IMR-90 (cell line): ENCODE results near the gene AP1S1. TPM values are rescaled to one million over a fixed set of nuclear protein-coding genes. Genes with fewer than 3 reads are reported as not detected.

Experiments
- ATAC-seq: fragments of 200-7000 bp; cut with Tn5 transposase; 2 replicates; pipeline ENCODE4 v1.9.1; 2020; ENCODE audit warnings: low read depth, mild to moderate bottlenecking, moderate library complexity
- BruUV-seq: library from RNA; stranded (reverse); fragments of 400-500 nt; replicated peaks from 2 replicates; lab custom pipeline; 2021; lab: Mats Ljungman, UMichigan
- CTCF ChIA-PET: fragments of 300-600 bp; formaldehyde crosslinking; extraction: SDS; loops from one replicate; lab custom pipeline; 2021; ENCODE audit warnings: antibody characterized with exemption; lab: Yijun Ruan, JAX
- POLR2A ChIA-PET: fragments of 300-600 bp; sonication (Branson Sonifier 250); formaldehyde crosslinking; loops from one replicate; lab custom pipeline; 2022; ENCODE audit warnings: antibody characterized with exemption; ENCODE audit not compliant: unreplicated experiment; lab: Charles Lee
- DNase-seq: peaks from one replicate; pipeline ENCODE4 v3.0.0; 2013
- H2AFZ ChIP-seq: replicated peaks from 2 replicates; pipeline ENCODE3; 2013; ENCODE audit warnings: low read length, mild to moderate bottlenecking; ENCODE audit not compliant: poor library complexity
- H2AK5ac ChIP-seq: 2 replicates; pipeline ENCODE4 v1.6.1; 2013; ENCODE audit warnings: low read depth, low read length, inconsistent platforms
- H2AK9ac ChIP-seq: replicated peaks from 2 replicates; pipeline ENCODE3; 2013; ENCODE audit warnings: mild to moderate bottlenecking, low read depth, low read length, moderate library complexity; ENCODE audit not compliant: poor library complexity
- H2BK120ac ChIP-seq: 2 replicates; pipeline ENCODE4 v1.6.1; 2013; ENCODE audit warnings: low read depth, low read length, inconsistent platforms
- H2BK15ac ChIP-seq: 3 replicates; pipeline ENCODE4 v1.6.1; 2013; ENCODE audit warnings: low read depth, low read length, inconsistent platforms
- H2BK20ac ChIP-seq: 2 replicates; pipeline ENCODE4 v1.6.1; 2013; ENCODE audit warnings: low read depth, mild to moderate bottlenecking, inconsistent platforms, low read length, moderate library complexity
- H2BK5ac ChIP-seq: 2 replicates; pipeline ENCODE4 v1.6.1; 2013; ENCODE audit warnings: mild to moderate bottlenecking, low read depth, low read length, inconsistent platforms; ENCODE audit not compliant: poor library complexity, severe bottlenecking
- H3K14ac ChIP-seq: replicated peaks from 2 replicates; pipeline ENCODE4 v1.6.1; 2013; ENCODE audit warnings: low read depth, low read length, inconsistent platforms
- H3K18ac ChIP-seq: 2 replicates; pipeline ENCODE4 v1.6.1; 2013; ENCODE audit warnings: low read depth, low read length, control low read depth
- H3K23ac ChIP-seq: 2 replicates; pipeline ENCODE4 v1.6.1; 2013; ENCODE audit warnings: low read depth, low read length, inconsistent platforms
- H3K27ac ChIP-seq: 2 replicates; pipeline ENCODE4 v1.5.1; 2013; ENCODE audit warnings: mild to moderate bottlenecking, control low read depth, low read length; ENCODE audit not compliant: insufficient read depth
- H3K27me3 ChIP-seq: 2 replicates; pipeline ENCODE4 v1.6.1; 2013; ENCODE audit warnings: low read length; ENCODE audit not compliant: control insufficient read depth, insufficient read depth
- H3K36me3 ChIP-seq: 2 replicates; pipeline ENCODE4 v1.6.1; 2013; ENCODE audit warnings: low read length, mixed read lengths; ENCODE audit not compliant: control insufficient read depth, insufficient read depth
- H3K4ac ChIP-seq: 2 replicates; pipeline ENCODE4 v1.6.1; 2013; ENCODE audit warnings: low read depth, low read length, inconsistent platforms
- H3K4me1 ChIP-seq: 2 replicates; pipeline ENCODE4 v1.6.1; 2013; ENCODE audit warnings: low read length, mixed read lengths; ENCODE audit not compliant: control insufficient read depth, insufficient read depth
- H3K4me2 ChIP-seq: 2 replicates; pipeline ENCODE4 v1.6.1; 2013; ENCODE audit warnings: low read depth, mild to moderate bottlenecking, control low read depth, low read length, moderate library complexity
- H3K4me3 ChIP-seq: 2 replicates; pipeline ENCODE4 v1.5.1; 2013; ENCODE audit warnings: low read depth, mild to moderate bottlenecking, control low read depth, low read length, moderate library complexity; ENCODE audit not compliant: insufficient read depth
- H3K56ac ChIP-seq: 2 replicates; pipeline ENCODE4 v1.6.1; 2013; ENCODE audit warnings: low read length, inconsistent platforms; ENCODE audit not compliant: insufficient read depth; ENCODE audit errors: extremely low read depth
- H3K79me1 ChIP-seq, 2 experiments: 2 replicates each; pipeline ENCODE4 v1.6.1; 2013; ENCODE audit warnings: low read length in 2 of 2, inconsistent platforms in 1 of 2, low read depth in 1 of 2
- H3K9ac ChIP-seq: 2 replicates; pipeline ENCODE4 v1.6.1; 2013; ENCODE audit warnings: low read depth, low read length, control low read depth
- H3K9me1 ChIP-seq: 2 replicates; pipeline ENCODE4 v1.6.1; 2013; ENCODE audit warnings: low read length, inconsistent platforms; ENCODE audit not compliant: insufficient read depth
- H3K9me3 ChIP-seq: 2 replicates; pipeline ENCODE4 v1.6.1; 2013; ENCODE audit warnings: low read length; ENCODE audit not compliant: control insufficient read depth, insufficient read depth
- H4K20me1 ChIP-seq: 2 replicates; pipeline ENCODE4 v1.6.1; 2013; ENCODE audit warnings: low read length, inconsistent platforms; ENCODE audit not compliant: insufficient read depth
- H4K5ac ChIP-seq: 2 replicates; pipeline ENCODE4 v1.6.1; 2013; ENCODE audit warnings: mild to moderate bottlenecking, low read depth, low read length, control low read depth
- H4K8ac ChIP-seq, 2 experiments: 2 replicates each; pipeline ENCODE4 v1.6.1; 2013; ENCODE audit warnings: low read depth in 2 of 2, low read length in 2 of 2, control low read depth in 1 of 2, inconsistent platforms in 1 of 2
- H4K91ac ChIP-seq: 2 replicates; pipeline ENCODE4 v1.6.1; 2013; ENCODE audit warnings: low read depth, low read length, inconsistent platforms; ENCODE audit not compliant: insufficient read depth
- FOS ChIP-seq: fragments of 150-350 bp; IDR thresholded peaks from 2 replicates; pipeline ENCODE4 v1.6.1; 2016; ENCODE audit warnings: low read depth, low read length
- MAZ ChIP-seq: IDR thresholded peaks from 2 replicates; pipeline ENCODE4 v1.6.1; 2012; ENCODE audit warnings: low read depth, mild to moderate bottlenecking, low read length, improper control_type of control experiment, moderate library complexity, borderline replicate concordance
- MXI1 ChIP-seq: IDR thresholded peaks from 2 replicates; pipeline ENCODE4 v1.6.1; 2012; ENCODE audit warnings: low read depth, mild to moderate bottlenecking, low read length, moderate library complexity, borderline replicate concordance
- POLR2A ChIP-seq: IDR thresholded peaks from 2 replicates; pipeline ENCODE4 v1.6.1; 2012; ENCODE audit warnings: mild to moderate bottlenecking, low read depth, low read length
- RCOR1 ChIP-seq: IDR thresholded peaks from 2 replicates; pipeline ENCODE4 v1.6.1; 2012; ENCODE audit warnings: mild to moderate bottlenecking, low read length, improper control_type of control experiment; ENCODE audit not compliant: insufficient replicate concordance
- SMC3 ChIP-seq: fragments of 150-350 bp; IDR thresholded peaks from 2 replicates; pipeline ENCODE4 v1.6.1; 2016; ENCODE audit warnings: low read depth, mild to moderate bottlenecking, antibody characterized with exemption, low read length, moderate library complexity
- WGBS, 2 experiments: methylation state at CpG; one replicate each; pipeline versions ENCODE4 v1.1.5 to v1.1.7; 2013; ENCODE audit warnings: missing lambda C conversion rate in 2 of 2; ENCODE audit not compliant: insufficient read length in 1 of 2; ENCODE audit errors: extremely low coverage in 2 of 2; 5-methylcytosine and 5-hydroxymethylcytosine counted together
- dilution Hi-C: fragments of 300-500 bp; cut with HindIII; formaldehyde crosslinking; loops from one replicate; pipeline ENCODE4 v1.14.3; 2018; ENCODE audit warnings: low sequenced_read_pairs; ENCODE audit not compliant: unreplicated experiment
- in situ Hi-C: fragments of 300-500 bp; cut with MboI; formaldehyde crosslinking; loops from 3 replicates; pipeline ENCODE4 v1.14.3; 2019; ENCODE audit warnings: low sequenced_read_pairs, inconsistent platforms, mixed read lengths
- intact Hi-C: fragments of 100-400 bp; cut with micrococcal nuclease; formaldehyde crosslinking; loops from 2 replicates; pipeline ENCODE4 v1.10.0; 2022
- polyA plus RNA-seq, 3 experiments: library from polyadenylated mRNA; depleted of rRNA; stranded (reverse); fragments of >200 nt; gene quantifications; 2 replicates each; pipeline ENCODE4 v1.2.3, GENCODE V29; 2012; ENCODE audit warnings: low replicate concordance in 1 of 3
- total RNA-seq: library from RNA; depleted of rRNA; stranded (reverse); fragments of >200 nt; gene quantifications from 2 replicates; pipeline ENCODE4 v1.2.3, GENCODE V29; 2012
- TF ChIP-seq, protein P1 (sequence below): fragments of 150-350 bp; IDR thresholded peaks from 2 replicates; pipeline ENCODE4 v1.6.1; 2017; ENCODE audit warnings: mild to moderate bottlenecking, antibody characterized with exemption, low read length, low read depth
- TF ChIP-seq, protein P2 (sequence below): conservative IDR thresholded peaks from 2 replicates; pipeline ENCODE4 v1.5.1; 2012; ENCODE audit warnings: mild to moderate bottlenecking, low read depth, low read length, improper control_type of control experiment
- TF ChIP-seq, protein P3 (sequence below): fragments of 150-350 bp; IDR thresholded peaks from 2 replicates; pipeline ENCODE4 v1.6.1; 2016; ENCODE audit warnings: low read depth, mild to moderate bottlenecking, low read length, moderate library complexity, borderline replicate concordance

AP1S1 gene
- total and polyA plus RNA-seq, 2 of the 4 experiments (the other 2 are of a cell fraction): 187 to 295 TPM

DNA sequence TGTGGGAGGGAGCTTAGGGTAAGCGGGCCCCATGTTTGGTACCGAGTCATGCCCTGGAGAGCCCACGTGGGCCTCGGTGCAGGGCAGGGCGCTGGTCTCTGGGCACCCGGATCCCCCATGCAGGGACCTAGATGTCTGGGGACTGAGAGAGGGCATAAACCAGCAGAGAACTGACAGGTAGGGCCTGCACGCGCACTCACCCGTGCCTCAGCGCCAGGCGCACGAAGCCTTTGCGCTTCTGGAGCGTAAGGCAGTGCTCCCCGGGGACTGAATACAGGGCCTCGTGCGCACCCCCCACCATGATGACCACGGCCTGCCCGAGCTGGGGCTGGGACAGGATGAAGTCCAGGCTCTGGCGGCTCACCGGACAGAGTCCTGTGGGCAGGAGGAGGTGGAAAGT is 43.7 kb downstream of the AP1S1 start:
- Histone ChIP-seq H3K9me3 (0 out of 2 replicates have a peak, but pooled peaks cover 2% of the 10 kb centered on the region), H4K20me1 (no peaks in the 10 kb centered on the region), H4K91ac (no peak overlapping the region), H3K4me2 (no peak overlapping the region), H3K14ac (no peak overlapping the region), H2AK9ac (no peak overlapping the region), H3K27me3 (peaks cover 39% of the 10 kb centered on the region), H2BK120ac (no peak overlapping the region), H2AFZ (no peak overlapping the region), H2BK20ac (no peak overlapping the region), H3K18ac (no peak overlapping the region), H3K4me1 (no peaks in the 10 kb centered on the region), H3K4me3 (no peak overlapping the region), H2BK5ac (no peak overlapping the region), H3K36me3 (no peaks in the 10 kb centered on the region), H3K4ac (no peak overlapping the region), H3K56ac (no peak overlapping the region), H3K23ac (no peak overlapping the region), H3K79me1 (no peaks in the 10 kb centered on the region), H2BK15ac (no peak overlapping the region), H2AK5ac (no peak overlapping the region), H3K27ac (no peak overlapping the region), H3K9me1 (no peaks in the 10 kb centered on the region; the same call in 1 of the 2 replicates), H4K5ac (no peak overlapping the region), H4K8ac (no peak overlapping the region), H3K9ac (no peak overlapping the region)
- in situ Hi-C loops: no loop called here
- no peak for TF ChIP-seq SMC3
- no peak for TF ChIP-seq RCOR1
- TF ChIP-seq, protein P1, sequence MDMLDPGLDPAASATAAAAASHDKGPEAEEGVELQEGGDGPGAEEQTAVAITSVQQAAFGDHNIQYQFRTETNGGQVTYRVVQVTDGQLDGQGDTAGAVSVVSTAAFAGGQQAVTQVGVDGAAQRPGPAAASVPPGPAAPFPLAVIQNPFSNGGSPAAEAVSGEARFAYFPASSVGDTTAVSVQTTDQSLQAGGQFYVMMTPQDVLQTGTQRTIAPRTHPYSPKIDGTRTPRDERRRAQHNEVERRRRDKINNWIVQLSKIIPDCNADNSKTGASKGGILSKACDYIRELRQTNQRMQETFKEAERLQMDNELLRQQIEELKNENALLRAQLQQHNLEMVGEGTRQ: no peak
- TF ChIP-seq MXI1: no peak
- no peak for TF ChIP-seq POLR2A
- TF ChIP-seq, protein P2, sequence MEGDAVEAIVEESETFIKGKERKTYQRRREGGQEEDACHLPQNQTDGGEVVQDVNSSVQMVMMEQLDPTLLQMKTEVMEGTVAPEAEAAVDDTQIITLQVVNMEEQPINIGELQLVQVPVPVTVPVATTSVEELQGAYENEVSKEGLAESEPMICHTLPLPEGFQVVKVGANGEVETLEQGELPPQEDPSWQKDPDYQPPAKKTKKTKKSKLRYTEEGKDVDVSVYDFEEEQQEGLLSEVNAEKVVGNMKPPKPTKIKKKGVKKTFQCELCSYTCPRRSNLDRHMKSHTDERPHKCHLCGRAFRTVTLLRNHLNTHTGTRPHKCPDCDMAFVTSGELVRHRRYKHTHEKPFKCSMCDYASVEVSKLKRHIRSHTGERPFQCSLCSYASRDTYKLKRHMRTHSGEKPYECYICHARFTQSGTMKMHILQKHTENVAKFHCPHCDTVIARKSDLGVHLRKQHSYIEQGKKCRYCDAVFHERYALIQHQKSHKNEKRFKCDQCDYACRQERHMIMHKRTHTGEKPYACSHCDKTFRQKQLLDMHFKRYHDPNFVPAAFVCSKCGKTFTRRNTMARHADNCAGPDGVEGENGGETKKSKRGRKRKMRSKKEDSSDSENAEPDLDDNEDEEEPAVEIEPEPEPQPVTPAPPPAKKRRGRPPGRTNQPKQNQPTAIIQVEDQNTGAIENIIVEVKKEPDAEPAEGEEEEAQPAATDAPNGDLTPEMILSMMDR: no peak
- TF ChIP-seq, protein P3, sequence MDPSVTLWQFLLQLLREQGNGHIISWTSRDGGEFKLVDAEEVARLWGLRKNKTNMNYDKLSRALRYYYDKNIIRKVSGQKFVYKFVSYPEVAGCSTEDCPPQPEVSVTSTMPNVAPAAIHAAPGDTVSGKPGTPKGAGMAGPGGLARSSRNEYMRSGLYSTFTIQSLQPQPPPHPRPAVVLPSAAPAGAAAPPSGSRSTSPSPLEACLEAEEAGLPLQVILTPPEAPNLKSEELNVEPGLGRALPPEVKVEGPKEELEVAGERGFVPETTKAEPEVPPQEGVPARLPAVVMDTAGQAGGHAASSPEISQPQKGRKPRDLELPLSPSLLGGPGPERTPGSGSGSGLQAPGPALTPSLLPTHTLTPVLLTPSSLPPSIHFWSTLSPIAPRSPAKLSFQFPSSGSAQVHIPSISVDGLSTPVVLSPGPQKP: no peak
- TF ChIP-seq MAZ: no peak
- no peak for TF ChIP-seq FOS
- no peak for DNase-seq
- no TSS peak for BruUV-seq
- POLR2A ChIA-PET: no interaction called here
- no peak for ATAC-seq
- dilution Hi-C loops: no loop called here
- CTCF ChIA-PET: no interaction called here
- intact Hi-C loops: no loop called here
- 76% methylated on average over 13 of the region's 21 CpGs; no CpG with 5 or more reads in 1 of the 2 experiments for WGBS, 2 experiments
